ENCODE results near the gene ZG16. TPM values are rescaled to one million over a fixed set of nuclear protein-coding genes. Genes with fewer than 3 reads are reported as not detected.

Gene ZG16
- total and polyA plus RNA-seq, 2 of the 8 experiments (the other 6 are each of a cell fraction or from before 2014, with no cell fraction given): not detected

DNA sequence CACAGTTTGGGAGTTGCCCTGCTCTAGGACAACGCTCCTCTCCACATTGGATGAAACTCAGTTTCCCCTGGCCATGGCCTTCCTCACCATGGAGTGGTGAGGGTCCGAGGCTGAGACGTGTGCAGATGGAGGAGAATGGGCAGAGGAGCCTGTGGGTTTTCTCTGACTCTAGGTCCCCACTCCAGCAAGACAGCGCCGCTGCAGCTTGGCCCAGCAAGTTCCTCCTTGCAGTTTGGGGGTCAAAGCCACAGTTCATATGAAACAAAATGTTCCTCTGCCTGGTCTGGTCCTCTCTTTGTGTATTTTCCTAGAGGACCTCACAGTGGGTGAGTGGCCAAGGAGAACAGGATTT is 34.6 kb upstream of the ZG16 start:
- CTCF ChIA-PET (ENCODE audit: partially characterized antibody): interaction anchor here (1.2 to 1.7 kb wide), 4 partner anchors 22 to 52 kb away, joined by 3 to 5 read pairs (median 3); no protein-coding TSS in a partner anchor
- no peak overlapping the region for H3K18ac ChIP-seq (ENCODE audit: extremely low read depth, low read length)
- H3K27me3 ChIP-seq (replicated peaks in 1 of 4; ENCODE audit: control insufficient read depth in 3 of 4, extremely low read depth in 1 of 4, insufficient read depth in 3 of 4, low read length in 3 of 4): no peaks in the 10 kb centered on the region
- no peak overlapping the region for H3K4me3 ChIP-seq (ENCODE audit: extremely low read depth in 1 of 4, insufficient read depth in 2 of 4, low read depth in 3 of 4, low read length in 4 of 4)
- no peak overlapping the region for H3K4me2 ChIP-seq (ENCODE audit: insufficient read depth in 1 of 2, low read depth in 2 of 2, low read length in 2 of 2)
- H2BK15ac ChIP-seq (ENCODE audit: low read length): no peak overlapping the region
- no peak overlapping the region for H3K4ac ChIP-seq (replicated peaks; ENCODE audit: insufficient read length, low read depth, low read length)
- no peak overlapping the region for H3K14ac ChIP-seq (ENCODE audit: insufficient read length)
- no peak overlapping the region for H4K8ac ChIP-seq (ENCODE audit: extremely low read depth, insufficient read depth, low read length)
- POLR2A ChIA-PET (ENCODE audit: partially characterized antibody): interaction anchor here (0.6 to 4.0 kb wide), 13 partner anchors 9 to 61 kb away, joined by 3 to 25 read pairs (median 6); partner anchors contain the start of genes KIF22 and ZG16
- no peak overlapping the region; a peak in 1 of 7 replicates for H3K9ac ChIP-seq (replicated peaks in 1 of 4; ENCODE audit: extremely low read depth in 1 of 4, low read depth in 3 of 4, low read length in 3 of 4)
- H3K79me2 ChIP-seq (ENCODE audit: control insufficient read depth in 1 of 2, insufficient read depth in 2 of 2, low read length in 2 of 2): no peaks in the 10 kb centered on the region
- H3K56ac ChIP-seq (replicated peaks; ENCODE audit: insufficient read length, low read depth, low read length): no peak overlapping the region
- FAIRE-seq (no peak), DNase-seq (ENCODE audit: low read depth in 1 of 2, low spot score in 2 of 2) (no peak)
- no peak overlapping the region for H4K91ac ChIP-seq (replicated peaks; ENCODE audit: insufficient read length, low read length)
- H3K79me1 ChIP-seq (ENCODE audit: low read depth, low read length): 0 out of 2 replicates have a peak, but pooled peaks cover 2% of the 10 kb centered on the region
- H2BK12ac ChIP-seq (ENCODE audit: low read depth, low read length): no peak overlapping the region
- H3K23me2 ChIP-seq (ENCODE audit: low read depth, low read length): peaks cover 3% of the 10 kb centered on the region; the same call in 1 of the 2 replicates
- no peak overlapping the region for H4K5ac ChIP-seq (ENCODE audit: insufficient read length, low read depth, low read length)
- H2BK5ac ChIP-seq (ENCODE audit: low read depth, low read length): no peak overlapping the region
- H3K27ac ChIP-seq (ENCODE audit: low read depth, low read length): no peak overlapping the region
- H3K9me3 ChIP-seq (ENCODE audit: insufficient read depth in 2 of 2, low read depth in 1 of 2, low read length in 1 of 2): peaks cover 6 to 7% of the 10 kb centered on the region in 2 experiments; a peak in 2 of 4 replicates
- H3K36me3 ChIP-seq (ENCODE audit: control insufficient read depth in 2 of 4, insufficient read depth in 4 of 4, low read length in 3 of 4): peaks cover 0 to 5% (median 0%) of the 10 kb centered on the region in 4 experiments; a peak in 3 of 8 replicates
- 0 out of 2 replicates have a peak, but pooled peaks have one; percentile 24 for TF ChIP-seq POLR2AphosphoS5 (IDR thresholded peaks at IDR 0.05; ENCODE audit: low read depth, low read length)
- TF ChIP-seq NRF1 (IDR thresholded peaks at IDR 0.05; ENCODE audit: low read depth, low read length): no peak
- peaks cover 0 to 4% (median 2%) of the 10 kb centered on the region in 4 experiments; a peak in 4 of 7 replicates for H3K4me1 ChIP-seq (replicated peaks in 1 of 4; ENCODE audit: control insufficient read depth in 3 of 4, insufficient read depth in 4 of 4, low read length in 3 of 4)
- no peak overlapping the region for H2AK5ac ChIP-seq (ENCODE audit: low read depth, low read length)
- H2BK20ac ChIP-seq (ENCODE audit: low read length): no peak overlapping the region
- H2AFZ ChIP-seq (ENCODE audit: low read length): no peak overlapping the region
- WGBS, 2 experiments (ENCODE audit: extremely low coverage in 1 of 2, insufficient coverage in 1 of 2, insufficient read length in 1 of 2, insufficient replicate concordance in 2 of 2, low coverage in 1 of 2, low lambda C conversion rate in 2 of 2, missing lambda C conversion rate in 1 of 2): 88% methylated on average over 5 of the region's 5 CpGs; no CpG with 5 or more reads in 1 of the 2 experiments
- H3K23ac ChIP-seq (ENCODE audit: insufficient read length): no peak overlapping the region
- peaks cover 12 to 18% of the 10 kb centered on the region in 2 experiments for H4K20me1 ChIP-seq (replicated peaks in 1 of 2; ENCODE audit: control insufficient read depth in 1 of 2, insufficient read depth in 2 of 2, low read length in 2 of 2)
- H2BK120ac ChIP-seq (replicated peaks; ENCODE audit: low read depth, low read length): no peak overlapping the region
